ENCODE data around the gene FURIN.
"Not testable (repeated sequence)": the region's sequence is repeated elsewhere in the genome, so short reads cannot be mapped to it uniquely, and the experiment has no call there.

The FURIN gene

GRCh38 chr15:90903733-90904536 lies 35.5 kb downstream of the FURIN start:
- peak; percentile 32 for DNase-seq

DNA sequence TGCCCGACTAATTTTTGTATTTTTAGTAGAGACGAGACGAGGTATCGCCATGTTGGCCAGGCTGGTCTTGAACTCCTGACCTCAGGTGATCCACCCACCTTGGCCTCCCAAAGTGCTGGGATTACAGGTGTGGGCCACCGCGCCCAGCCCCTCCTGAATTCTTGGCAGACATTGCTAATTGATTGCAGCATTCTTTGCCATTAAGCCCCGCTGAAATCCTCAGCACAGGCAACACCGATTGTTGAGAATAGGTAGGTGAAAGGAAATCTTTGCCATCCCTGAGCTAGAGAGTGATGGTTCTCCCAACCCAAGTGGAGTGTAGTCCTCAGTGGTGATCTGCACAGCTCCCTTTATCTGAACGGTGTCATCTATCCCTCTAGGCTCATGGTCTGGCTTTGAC lies 36.4 kb downstream of the FURIN start:
- no peak for DNase-seq

DNA sequence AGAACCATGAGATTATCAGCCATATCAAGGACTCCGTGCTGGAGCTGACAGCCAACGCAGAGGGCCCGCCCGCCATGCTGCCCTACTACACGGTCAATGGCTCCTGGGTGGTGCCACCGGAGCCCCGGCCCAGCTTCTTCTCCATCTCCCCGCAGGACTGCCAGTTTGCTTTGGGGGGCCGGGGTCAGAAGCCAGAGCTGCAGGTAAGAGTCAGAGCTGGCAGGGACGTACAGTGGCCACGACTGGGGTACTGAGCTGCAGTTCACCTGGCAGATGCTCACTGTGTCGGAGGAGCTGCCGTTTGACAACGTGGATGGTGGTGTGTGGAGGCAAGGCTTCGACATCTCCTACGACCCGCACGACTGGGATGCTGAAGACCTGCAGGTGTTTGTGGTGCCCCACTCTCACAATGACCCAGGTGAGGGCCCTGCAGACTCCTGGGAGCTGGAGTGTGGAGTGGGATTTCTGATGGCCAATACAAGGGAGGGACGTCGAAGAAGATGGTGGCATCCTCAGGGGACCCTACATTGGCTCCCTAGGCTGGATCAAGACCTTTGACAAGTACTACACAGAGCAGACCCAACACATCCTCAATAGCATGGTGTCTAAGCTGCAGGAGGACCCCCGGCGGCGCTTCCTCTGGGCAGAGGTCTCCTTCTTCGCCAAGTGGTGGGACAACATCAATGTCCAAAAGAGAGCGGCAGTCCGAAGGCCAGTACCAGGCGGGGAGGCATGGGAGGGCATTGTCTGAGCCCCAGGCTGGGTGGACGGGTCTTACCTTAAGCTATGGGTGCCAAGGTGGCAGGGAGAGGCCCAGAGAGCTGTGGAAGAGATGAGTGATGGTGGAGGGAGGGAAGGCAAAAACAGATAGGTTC lies 37.2 kb downstream of the FURIN start:
- DNase-seq = no peak

DNA sequence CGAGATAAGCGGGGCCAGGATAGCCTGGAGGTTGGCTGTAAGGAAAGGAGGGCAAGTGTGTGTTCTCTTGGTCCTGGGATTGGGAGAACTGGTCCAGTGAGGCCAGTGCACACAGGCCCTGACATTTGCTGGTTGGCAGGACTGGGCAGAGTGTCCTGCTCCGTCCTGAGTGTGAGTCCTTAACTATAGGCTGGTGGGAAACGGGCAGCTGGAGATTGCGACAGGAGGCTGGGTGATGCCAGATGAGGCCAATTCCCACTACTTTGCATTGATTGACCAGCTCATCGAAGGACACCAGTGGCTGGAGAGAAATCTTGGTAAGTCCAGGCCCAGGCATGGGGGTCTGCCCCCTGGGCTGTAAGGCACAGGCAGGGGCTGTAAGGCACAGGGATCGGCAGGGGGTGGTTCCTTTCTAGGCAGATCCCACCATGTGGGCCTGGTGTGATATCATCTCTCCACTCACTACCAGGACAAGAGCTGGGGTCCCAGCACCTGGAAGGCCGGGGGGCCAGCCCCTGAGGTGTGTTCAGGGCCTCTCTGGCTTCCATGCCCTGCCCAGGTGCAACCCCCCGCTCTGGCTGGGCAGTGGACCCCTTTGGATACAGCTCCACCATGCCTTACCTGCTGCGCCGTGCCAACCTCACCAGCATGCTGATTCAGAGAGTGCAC lies 37.9 kb downstream of the FURIN start:
- DNase-seq = no peak

DNA sequence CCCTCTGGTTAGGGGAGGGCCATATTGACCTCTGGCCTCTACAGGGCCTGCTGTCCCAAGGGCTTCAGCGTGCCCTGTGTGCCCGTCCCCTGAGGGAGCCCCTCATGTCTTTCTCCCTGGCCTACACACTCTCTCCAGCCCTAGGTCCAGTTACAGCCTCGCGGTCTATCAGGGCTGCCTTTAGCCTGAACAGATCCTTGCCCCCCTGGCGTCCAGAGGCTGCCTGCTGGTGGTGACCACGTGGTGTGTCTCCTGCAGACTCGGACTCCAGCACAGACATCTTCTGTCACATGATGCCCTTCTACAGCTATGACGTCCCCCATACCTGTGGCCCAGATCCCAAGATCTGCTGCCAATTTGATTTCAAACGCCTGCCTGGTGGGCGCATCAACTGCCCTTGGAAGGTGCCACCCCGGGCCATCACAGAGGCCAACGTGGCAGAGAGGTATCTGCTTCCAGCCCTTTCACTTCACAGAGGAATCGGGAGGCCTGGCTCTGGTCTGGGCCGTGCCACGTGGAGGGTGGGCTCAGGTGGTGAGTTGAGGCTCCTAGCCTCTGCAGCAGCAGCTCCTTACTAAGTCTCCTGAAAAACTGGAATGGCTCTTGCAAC lies 38.8 kb downstream of the FURIN start:
- DNase-seq = no peak

GRCh38 chr15:90907838-90908507 lies 39.6 kb downstream of the FURIN start:
- no peak for DNase-seq

DNA sequence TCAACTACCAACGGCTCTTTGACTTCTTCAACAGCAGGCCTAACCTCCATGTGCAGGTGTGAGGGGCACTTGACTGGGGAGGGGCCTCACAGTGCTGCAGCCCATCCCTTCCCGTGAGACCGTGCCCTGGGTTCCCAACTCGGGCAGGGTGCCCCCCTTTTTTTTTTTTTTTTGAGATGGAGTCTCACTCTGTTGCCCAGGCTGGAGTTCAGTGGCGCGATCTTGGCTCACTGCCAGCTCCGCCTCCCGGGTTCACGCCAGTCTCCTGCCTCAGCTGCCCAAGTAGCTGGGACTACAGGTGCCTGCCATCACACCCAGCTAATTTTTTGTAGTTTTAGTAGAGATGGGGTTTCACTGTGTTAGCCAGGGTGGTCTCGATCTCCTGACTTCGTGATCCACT lies 41.1 kb downstream of the FURIN start:
- not testable (repeated sequence) for DNase-seq

DNA sequence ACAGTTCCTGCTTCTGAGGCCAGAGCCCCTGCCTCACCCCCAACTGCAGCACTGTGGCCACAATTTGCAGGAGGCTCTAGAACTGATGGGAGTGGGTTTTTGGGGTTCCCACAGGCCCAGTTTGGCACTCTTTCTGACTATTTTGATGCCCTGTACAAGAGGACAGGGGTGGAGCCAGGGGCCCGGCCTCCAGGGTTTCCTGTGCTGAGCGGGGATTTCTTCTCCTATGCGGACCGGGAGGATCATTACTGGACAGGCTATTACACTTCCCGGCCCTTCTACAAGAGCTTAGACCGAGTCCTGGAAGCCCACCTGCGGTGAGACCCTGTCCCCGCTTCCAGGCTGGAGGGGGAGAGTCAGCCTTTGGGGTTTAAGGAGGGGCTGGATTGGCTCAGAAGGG lies 41.6 kb downstream of the FURIN start:
- DNase-seq = no peak

- DNase-seq = no peak
Measured at GRCh38 chr15:90910441-90911301, 42.3 kb downstream of the FURIN start.

DNA sequence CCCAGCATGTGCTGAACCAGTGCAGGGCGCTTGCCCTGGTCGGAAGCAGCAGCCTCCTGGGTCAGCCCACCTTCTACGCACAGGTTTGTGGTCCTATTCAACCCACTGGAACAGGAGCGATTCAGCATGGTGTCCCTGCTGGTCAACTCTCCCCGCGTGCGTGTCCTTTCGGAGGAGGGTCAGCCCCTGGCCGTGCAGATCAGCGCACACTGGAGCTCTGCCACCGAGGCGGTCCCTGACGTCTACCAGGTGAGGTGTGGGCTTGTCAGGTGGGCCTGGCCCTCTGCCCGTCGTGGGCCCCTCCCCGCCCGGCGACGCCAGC lies 42.9 kb downstream of the FURIN start:
- DNase-seq = no peak

DNA sequence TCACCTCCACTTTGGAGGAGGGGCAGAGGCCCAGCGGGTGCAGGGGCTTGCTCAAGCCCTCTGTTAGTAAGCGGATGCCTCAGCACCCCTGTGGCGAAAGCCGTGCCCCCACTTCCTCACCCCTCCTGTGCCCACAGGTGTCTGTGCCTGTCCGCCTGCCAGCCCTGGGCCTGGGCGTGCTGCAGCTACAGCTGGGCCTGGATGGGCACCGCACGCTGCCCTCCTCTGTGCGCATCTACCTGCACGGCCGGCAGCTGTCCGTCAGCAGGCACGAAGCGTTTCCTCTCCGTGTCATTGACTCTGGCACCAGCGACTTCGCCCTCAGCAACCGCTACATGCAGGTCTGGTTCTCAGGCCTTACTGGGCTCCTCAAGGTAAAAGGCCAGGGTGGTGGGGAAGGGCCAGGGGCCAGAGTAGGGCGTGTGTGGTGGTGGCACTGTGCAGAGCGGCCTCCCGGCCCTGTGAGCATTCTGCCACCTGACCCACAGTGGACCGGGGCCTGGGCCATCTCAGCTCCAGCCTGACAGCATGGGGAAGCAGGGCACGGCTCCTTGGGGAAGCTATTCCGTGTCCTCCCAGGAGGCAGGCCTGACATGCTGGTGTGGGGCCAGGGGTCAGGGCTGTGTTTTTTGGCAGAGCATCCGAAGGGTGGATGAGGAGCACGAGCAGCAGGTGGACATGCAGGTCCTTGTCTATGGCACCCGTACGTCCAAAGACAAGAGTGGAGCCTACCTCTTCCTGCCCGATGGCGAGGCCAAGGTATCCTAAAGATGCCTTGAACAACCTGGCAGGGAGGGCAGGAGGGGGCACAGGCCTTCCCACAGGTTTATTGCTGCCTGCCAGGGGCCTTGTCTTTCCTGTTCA lies 43.8 kb downstream of the FURIN start:
- no peak for DNase-seq

DNA sequence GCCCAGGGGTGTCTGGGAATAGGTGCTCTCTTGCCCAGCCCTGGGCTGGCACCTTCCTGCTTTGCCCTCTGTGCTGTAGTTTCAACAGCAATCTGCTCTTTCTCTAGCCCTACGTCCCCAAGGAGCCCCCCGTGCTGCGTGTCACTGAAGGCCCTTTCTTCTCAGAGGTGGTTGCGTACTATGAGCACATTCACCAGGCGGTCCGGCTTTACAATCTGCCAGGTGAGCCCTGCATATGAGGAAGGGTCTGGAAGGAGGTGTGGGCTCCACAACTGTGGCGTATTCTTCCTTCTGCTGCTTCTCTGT lies 44.3 kb downstream of the FURIN start:
- no peak for DNase-seq

- DNase-seq = no peak
Measured at GRCh38 chr15:90913398-90913944, 45.1 kb downstream of the FURIN start.

GRCh38 chr15:90914305-90915080 lies 46.1 kb downstream of the FURIN start:
- no peak for DNase-seq

GRCh38 chr15:90915216-90915807 lies 46.9 kb downstream of the FURIN start:
- no peak for DNase-seq

DNA sequence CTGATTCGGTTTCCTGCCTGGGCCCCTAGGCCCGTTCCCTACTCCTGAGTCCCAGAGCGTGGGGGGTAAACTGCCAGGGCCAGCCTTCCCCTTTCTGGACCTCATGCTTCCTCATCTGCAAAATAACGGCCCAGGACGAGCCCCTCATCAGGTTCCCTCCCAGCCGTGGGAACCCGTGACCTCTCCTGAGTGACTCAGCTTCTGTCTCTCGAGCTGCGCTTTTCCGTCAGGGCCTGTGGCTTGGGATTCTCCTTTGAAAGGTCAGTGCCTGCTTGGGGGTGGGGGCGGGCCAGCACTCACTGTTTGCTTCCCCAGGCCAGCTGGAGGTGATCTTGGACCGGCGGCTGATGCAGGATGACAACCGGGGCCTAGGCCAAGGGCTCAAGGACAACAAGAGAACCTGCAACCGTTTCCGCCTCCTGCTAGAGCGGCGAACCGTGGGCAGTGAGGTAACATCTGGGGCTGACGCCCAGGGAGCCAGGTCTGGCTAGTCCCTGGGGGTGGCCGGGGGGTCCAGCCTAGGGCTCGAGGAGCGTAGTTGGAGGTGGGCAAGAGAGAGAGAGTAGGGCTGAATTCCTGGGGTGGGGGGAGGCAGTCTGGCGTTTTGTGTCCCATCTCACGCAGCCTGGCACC lies 47.5 kb downstream of the FURIN start:
- DNase-seq = no peak

GRCh38 chr15:90916461-90916860 lies 48.1 kb downstream of the FURIN start:
- DNase-seq = no peak

- DNase-seq = no peak
Measured at GRCh38 chr15:90917569-90917968, 49.2 kb downstream of the FURIN start.

All from activated CD4-positive, alpha-beta T cell treated with anti-CD3 and anti-CD28 coated beads for 48 hours (primary cell).